ENCODE data around the gene ATL1. TPM values are rescaled to one million over a fixed set of nuclear protein-coding genes. Genes with fewer than 3 reads are reported as not detected.
A peak's percentile ranks its signal among the peaks of the same experiment; 100 is the strongest.

ATL1 gene
- total RNA-seq, 6 experiments from 2014 or later, result 0.35 to 0.92 (median 0.48) TPM

- no peaks in the 10 kb centered on the region for H3K9me3 Mint-ChIP-seq
- peak overlapping the region; percentile 77 for H3K27ac Mint-ChIP-seq
- peaks cover 52% of the 10 kb centered on the region for H3K4me1 Mint-ChIP-seq (ENCODE audit: low read depth)
- H3K36me3 Mint-ChIP-seq (ENCODE audit: low read depth), result peaks cover 6% of the 10 kb centered on the region; the same call in 1 of the 2 replicates
- no peak for DNase-seq
- no peak for TF ChIP-seq CTCF (IDR thresholded peaks at IDR 0.05)
- no peaks in the 10 kb centered on the region for H3K27me3 Mint-ChIP-seq (ENCODE audit: insufficient read depth)
- H3K4me3 Mint-ChIP-seq, result peak overlapping the region; percentile 45
These were observed 118.2 kb downstream of the ATL1 start for GRCh38 chr14:50678163-50678562.

- H3K27me3 Mint-ChIP-seq (ENCODE audit: insufficient read depth), result no peaks in the 10 kb centered on the region
- peaks cover 6% of the 10 kb centered on the region; the same call in 1 of the 2 replicates for H3K36me3 Mint-ChIP-seq (ENCODE audit: low read depth)
- no peak for DNase-seq
- H3K4me3 Mint-ChIP-seq, result no peak overlapping the region
- no peak for TF ChIP-seq CTCF (IDR thresholded peaks at IDR 0.05)
- no peaks in the 10 kb centered on the region for H3K9me3 Mint-ChIP-seq
- peaks cover 45% of the 10 kb centered on the region for H3K4me1 Mint-ChIP-seq (ENCODE audit: low read depth)
- no peak overlapping the region for H3K27ac Mint-ChIP-seq
These were observed 119.7 kb downstream of the ATL1 start for GRCh38 chr14:50679674-50680073.

Other genes with a start within 250 kb of the ATL1 start
- gene L2HGDH, start 247.9 kb upstream of the ATL1 start, total RNA-seq (2021; fragmentation: NEBNext Ultra II Directional; extraction: Animal tissue kit (Norgen Biotek cat#: 25700)), result 1 to 10 TPM; 3.1 to 5.2 (median 3.4) TPM
- 10 to 100 TPM; 10.6 to 14.5 (median 12.1) TPM for gene DMAC2L, start 247.8 kb upstream of the ATL1 start, total RNA-seq (2021; fragmentation: NEBNext Ultra II Directional; extraction: Animal tissue kit (Norgen Biotek cat#: 25700))
- 1 to 10 TPM; 4.4 to 8.0 (median 6.2) TPM for gene CDKL1, start 163.3 kb upstream of the ATL1 start, total RNA-seq (2021; fragmentation: NEBNext Ultra II Directional; extraction: Animal tissue kit (Norgen Biotek cat#: 25700))
- gene MAP4K5, start 27.6 kb upstream of the ATL1 start, total RNA-seq (2021; fragmentation: NEBNext Ultra II Directional; extraction: Animal tissue kit (Norgen Biotek cat#: 25700)), result 10 to 100 TPM; 61.4 to 74.5 (median 69.7) TPM
- gene SAV1, start 108.2 kb downstream of the ATL1 start, total RNA-seq (2021; fragmentation: NEBNext Ultra II Directional; extraction: Animal tissue kit (Norgen Biotek cat#: 25700)), result 10 to 100 TPM; 23.3 to 32.6 (median 30.5) TPM